Subcutaneous adipose tissue (tissue), 4 donors: ENCODE results near the gene FLRT2. TPM values are rescaled to one million over a fixed set of nuclear protein-coding genes. Genes with fewer than 3 reads are reported as not detected.

Source experiments
- total RNA-seq, 4 donors: library from RNA; depleted of rRNA; stranded (reverse); fragments of >200 nt; gene quantifications; one replicate each; pipeline ENCODE4 v1.1.0, GENCODE V29; 2016
- TF ChIP-seq, protein P1 (sequence below): fragments of 450-650 bp; IDR thresholded peaks from one replicate; pipeline ENCODE4 v1.5.1; 2016; ENCODE audit warnings: low read depth, mild to moderate bottlenecking, control low read depth, antibody characterized with exemption, moderate library complexity

The FLRT2 gene
- total RNA-seq, 4 donors from 2014 or later: 8.4 to 77.8 (median 19.1) TPM

- TF ChIP-seq, protein P1, sequence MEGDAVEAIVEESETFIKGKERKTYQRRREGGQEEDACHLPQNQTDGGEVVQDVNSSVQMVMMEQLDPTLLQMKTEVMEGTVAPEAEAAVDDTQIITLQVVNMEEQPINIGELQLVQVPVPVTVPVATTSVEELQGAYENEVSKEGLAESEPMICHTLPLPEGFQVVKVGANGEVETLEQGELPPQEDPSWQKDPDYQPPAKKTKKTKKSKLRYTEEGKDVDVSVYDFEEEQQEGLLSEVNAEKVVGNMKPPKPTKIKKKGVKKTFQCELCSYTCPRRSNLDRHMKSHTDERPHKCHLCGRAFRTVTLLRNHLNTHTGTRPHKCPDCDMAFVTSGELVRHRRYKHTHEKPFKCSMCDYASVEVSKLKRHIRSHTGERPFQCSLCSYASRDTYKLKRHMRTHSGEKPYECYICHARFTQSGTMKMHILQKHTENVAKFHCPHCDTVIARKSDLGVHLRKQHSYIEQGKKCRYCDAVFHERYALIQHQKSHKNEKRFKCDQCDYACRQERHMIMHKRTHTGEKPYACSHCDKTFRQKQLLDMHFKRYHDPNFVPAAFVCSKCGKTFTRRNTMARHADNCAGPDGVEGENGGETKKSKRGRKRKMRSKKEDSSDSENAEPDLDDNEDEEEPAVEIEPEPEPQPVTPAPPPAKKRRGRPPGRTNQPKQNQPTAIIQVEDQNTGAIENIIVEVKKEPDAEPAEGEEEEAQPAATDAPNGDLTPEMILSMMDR: no peak
These were observed 51.7 kb downstream of the FLRT2 start for GRCh38 chr14:85581691-85582090.

DNA sequence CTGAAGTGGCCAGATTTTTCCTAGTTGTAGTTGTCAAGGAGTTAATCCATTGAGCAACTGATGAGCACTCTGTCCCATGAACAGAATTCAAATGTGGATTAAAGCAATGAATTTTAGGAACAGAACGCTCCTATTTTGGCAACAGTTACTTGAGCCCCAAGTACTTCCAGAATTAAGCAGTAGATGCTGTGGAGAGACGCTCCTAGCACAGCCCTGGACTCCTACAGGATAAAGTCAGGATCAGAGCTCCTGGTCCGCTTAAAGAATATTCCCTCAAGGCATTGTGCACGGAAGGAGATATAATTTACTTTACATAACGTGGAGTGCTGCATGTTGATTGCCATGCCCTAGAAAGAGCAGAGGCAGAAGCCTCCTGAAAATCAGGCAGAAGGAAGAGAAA is 53.4 kb downstream of the FLRT2 start:
- TF ChIP-seq, protein P1: no peak

DNA sequence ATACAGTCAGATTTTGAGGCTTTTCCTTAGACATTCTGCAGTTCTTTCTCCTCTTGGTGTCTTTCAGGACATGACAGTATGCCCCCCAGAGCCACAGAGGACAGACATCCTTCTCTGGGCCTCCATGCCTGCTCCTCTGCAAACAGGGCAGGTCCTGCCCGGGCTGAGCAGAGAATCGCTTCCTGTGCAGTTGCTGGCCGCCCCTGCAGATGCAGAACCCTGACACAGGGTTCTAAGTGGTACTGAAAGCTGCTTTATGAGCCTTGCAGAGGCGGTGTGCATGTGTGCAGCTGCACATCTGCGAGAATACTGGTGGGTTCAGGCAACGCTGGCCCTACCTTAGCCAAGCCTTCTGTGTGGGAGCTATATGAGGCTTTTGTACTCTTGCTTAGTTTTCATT is 54.5 kb downstream of the FLRT2 start:
- TF ChIP-seq, protein P1: no peak

DNA sequence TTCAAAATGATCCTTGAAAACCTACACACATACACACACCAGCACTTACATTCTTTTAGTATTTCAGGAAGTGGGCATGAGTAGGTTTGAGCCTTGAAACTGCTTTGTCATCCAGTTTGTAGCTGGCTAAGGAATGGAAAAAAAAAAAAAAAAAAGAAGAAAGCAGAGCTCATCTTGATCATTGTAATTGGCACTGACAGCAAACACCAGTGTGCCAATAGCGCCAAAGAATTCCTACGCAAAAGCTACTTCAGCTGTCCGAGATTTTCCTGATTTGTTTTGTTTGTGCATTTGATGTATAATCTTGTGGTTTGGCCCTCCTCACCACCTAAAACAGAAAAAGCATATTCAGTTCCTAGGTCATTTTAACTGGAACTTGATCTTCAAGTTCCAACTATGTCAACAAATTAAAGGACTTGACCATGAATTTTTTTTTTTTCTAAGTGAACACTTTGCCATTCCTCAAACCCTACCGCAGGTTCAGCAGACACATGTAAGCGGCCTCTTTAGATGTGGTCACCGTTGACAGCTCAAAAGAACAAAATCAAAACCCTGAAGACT is 57.3 kb downstream of the FLRT2 start:
- TF ChIP-seq, protein P1: no peak

GRCh38 chr14:85590784-85591183 is 60.8 kb downstream of the FLRT2 start:
- TF ChIP-seq, protein P1: no peak

- TF ChIP-seq, protein P1: no peak
These were observed 64.3 kb downstream of the FLRT2 start for GRCh38 chr14:85594217-85594616.

GRCh38 chr14:85595981-85596380 is 66.0 kb downstream of the FLRT2 start:
- TF ChIP-seq, protein P1: no peak
